Measurements from ENCODE around the gene RAB8A. TPM values are rescaled to one million over a fixed set of nuclear protein-coding genes. Genes with fewer than 3 reads are reported as not detected.

Gene RAB8A
- total and polyA plus RNA-seq, 9 of the 15 experiments (the other 6 are each of a cell fraction or from before 2014, with no cell fraction given): 11.2 to 102 (median 53.2) TPM

GRCh38 chr19:16077984-16078758, 33.5 kb upstream of the RAB8A start (continued):
- 0 out of 2 replicates have a peak, but pooled peaks have one; percentile 30 for TF ChIP-seq THRB (CRISPR knock-in tag; conservative IDR thresholded peaks at IDR 0.05)
- no peak for TF ChIP-seq MEF2D (tag; conservative IDR thresholded peaks at IDR 0.05; ENCODE audit: low read depth)
- no peak for TF ChIP-seq ZFP91 (CRISPR knock-in tag; IDR thresholded peaks at IDR 0.05)
- no peak for TF ChIP-seq NR2F6 (CRISPR knock-in tag; IDR thresholded peaks at IDR 0.05)
- TF ChIP-seq MXI1 (IDR thresholded peaks at IDR 0.05; ENCODE audit: low read depth, low read length): no peak
- TF ChIP-seq E2F6 (IDR thresholded peaks at IDR 0.05; ENCODE audit: borderline replicate concordance in 1 of 2, extremely low read depth in 1 of 2, insufficient read depth in 1 of 2, insufficient read length in 1 of 2, low read depth in 1 of 2, low read length in 1 of 2, poor library complexity in 1 of 2, severe bottlenecking in 1 of 2): peak in 1 of 2 experiments; percentile 42
- TF ChIP-seq MYNN (IDR thresholded peaks at IDR 0.05): no peak
- no peak for TF ChIP-seq MYNN (CRISPR knock-in tag; IDR thresholded peaks at IDR 0.05)
- no peak for TF ChIP-seq KLF10 (CRISPR knock-in tag; IDR thresholded peaks at IDR 0.05)
- TF ChIP-seq ARID4B (CRISPR knock-in tag; IDR thresholded peaks at IDR 0.05): 0 out of 2 replicates have a peak, but pooled peaks have one; percentile 44
- no peak for TF ChIP-seq TEAD2 (tag; IDR thresholded peaks at IDR 0.05)
- no peak for TF ChIP-seq SRSF9 (IDR thresholded peaks at IDR 0.05; ENCODE audit: borderline replicate concordance, low read depth, low read length)
- TF ChIP-seq ZNF280B (CRISPR knock-in tag; IDR thresholded peaks at IDR 0.05): no peak
- TF ChIP-seq SP2 (IDR thresholded peaks at IDR 0.05; ENCODE audit: extremely low read depth, low read depth, low read length, poor library complexity, severe bottlenecking): no peak
- TF ChIP-seq CC2D1A (IDR thresholded peaks at IDR 0.05): no peak
- no peak for TF ChIP-seq ZNF217 (CRISPR knock-in tag; IDR thresholded peaks at IDR 0.05)
- no peak for TF ChIP-seq XRCC3 (IDR thresholded peaks at IDR 0.05)
